Dermis microvascular lymphatic vessel endothelial cell (primary cell): ENCODE measurements around the gene PALMD. TPM values are rescaled to one million over a fixed set of nuclear protein-coding genes. Genes with fewer than 3 reads are reported as not detected.

Experiments
- DNase-seq, 2 donors: peaks; one replicate each; pipeline versions ENCODE4 v3.0.0 to v3.0.0-alpha.2; 2010; ENCODE audit warnings: low read depth in 2 of 2
- total RNA-seq: library from RNA; depleted of rRNA; stranded (reverse); fragments of >200 nt; gene quantifications from 2 replicates; pipeline ENCODE4 v1.2.1, GENCODE V29; 2014

Gene PALMD
- total RNA-seq, 1 donor from 2014 or later = 10.9 TPM

DNA sequence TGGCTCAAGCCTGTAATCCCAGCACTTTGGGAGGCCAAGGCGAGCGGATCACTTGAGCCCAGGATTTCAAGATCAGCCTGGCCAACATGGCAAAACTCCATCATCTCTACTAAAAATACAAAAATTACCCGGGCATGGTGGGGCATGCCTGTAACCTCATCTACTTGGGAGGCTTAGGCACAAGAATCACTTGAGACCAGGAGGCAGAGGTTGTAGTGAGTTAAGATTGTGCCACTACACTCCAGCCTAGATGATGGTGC lies 12.0 kb downstream of the PALMD start:
- no peak for DNase-seq

DNA sequence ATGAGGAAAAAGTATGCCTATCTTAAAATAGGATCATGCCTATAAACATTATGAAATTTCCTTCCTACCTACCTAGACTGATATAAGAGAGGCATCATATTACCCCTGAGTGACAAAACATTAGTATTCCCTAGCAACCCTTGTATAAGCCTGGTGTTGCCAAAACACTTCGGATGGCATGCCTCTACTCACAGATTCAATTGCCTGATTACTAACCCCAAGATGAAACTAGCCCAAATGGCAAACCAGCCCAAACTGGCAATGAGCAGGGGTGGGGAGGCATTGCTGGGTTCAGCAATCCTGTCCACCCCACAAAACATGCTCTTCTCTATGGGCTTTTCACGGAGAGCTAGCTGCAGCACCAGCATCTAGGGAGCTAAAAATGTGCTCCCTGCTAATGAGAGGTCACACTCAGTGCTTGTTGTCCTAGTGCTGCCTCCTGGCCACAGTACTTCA lies 13.9 kb downstream of the PALMD start:
- DNase-seq = peak; percentile 90 to 95

DNA sequence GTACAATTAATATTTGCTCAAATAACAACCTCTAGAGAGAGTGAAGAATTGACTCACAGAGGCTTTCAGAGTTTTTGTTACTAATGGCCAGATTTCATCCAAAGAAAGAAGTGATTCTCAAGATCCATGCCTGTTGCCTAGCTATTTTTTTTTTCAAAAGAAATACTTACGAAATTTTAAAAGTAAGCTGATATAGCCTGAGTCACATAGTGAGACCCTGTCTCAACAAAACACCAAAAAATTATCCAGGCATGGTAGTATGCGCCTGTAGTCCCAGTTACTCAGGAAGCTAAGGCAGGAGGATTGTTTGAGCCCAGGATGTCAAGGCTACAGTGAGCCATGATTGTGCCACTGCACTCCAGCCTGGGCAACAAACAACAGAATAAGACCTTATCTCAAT lies 14.6 kb downstream of the PALMD start:
- no peak for DNase-seq

DNA sequence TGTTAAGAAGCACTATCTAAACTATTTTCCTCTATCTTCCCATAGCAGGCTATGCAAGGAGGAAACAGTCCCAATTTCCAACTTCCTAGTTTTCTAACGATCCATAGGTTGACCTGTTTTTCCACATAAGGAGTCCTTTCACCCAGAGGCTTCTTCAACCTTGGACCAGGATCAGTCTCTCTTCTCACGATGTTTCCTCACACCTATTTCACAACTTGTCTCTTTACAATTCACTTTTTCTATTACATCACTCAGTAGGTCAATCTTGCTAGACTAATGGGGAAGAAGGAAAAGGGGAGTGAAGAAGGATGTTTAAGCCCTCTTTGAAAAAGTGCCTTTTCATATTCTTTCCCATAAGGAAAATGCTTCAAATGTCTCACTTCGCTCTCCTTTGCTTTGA lies 15.9 kb downstream of the PALMD start:
- no peak for DNase-seq

DNA sequence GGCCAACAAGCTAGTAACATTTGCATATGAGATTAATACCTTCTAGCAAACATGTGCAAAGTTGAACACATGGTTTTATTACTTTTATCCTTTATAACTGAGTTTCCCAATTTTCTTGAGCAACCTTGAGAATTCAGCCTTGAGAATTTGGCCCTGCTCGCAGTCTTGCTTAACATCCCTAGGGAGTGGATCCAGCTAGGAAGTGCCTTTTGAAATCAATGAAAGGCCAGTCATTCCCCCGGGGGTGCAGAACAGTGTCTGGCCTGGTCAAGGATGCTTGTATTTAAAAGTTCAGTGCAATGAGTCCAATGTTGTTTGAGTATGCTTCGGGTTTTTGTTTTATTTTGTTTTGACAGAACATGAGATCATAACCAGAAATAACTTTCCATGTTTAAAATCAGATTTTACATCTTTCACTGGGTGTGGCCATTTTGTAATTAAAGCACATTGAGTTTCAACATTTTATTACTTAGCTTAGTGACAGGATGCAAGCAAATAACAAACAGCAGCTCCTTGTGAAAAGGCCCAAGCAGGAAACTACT lies 16.7 kb downstream of the PALMD start:
- DNase-seq = no peak

DNA sequence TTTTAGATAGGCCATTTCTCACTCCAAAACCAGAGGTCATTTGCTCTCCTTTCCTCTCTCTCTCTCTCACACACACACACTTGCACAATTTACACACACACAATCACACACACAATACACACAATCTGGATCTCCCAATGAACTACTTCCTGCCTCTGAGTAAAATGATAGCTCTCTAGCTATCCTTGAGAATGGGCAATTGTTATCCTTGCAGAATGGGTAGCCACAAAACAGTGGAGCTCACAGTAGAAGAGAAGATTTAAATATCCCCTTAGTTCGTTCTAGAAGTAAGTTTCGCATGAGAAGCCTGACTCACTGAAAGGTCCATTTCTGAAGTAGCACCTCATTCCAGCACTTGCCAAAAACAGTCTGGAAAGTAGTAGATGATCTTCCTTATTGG lies 17.6 kb downstream of the PALMD start:
- DNase-seq = no peak

DNA sequence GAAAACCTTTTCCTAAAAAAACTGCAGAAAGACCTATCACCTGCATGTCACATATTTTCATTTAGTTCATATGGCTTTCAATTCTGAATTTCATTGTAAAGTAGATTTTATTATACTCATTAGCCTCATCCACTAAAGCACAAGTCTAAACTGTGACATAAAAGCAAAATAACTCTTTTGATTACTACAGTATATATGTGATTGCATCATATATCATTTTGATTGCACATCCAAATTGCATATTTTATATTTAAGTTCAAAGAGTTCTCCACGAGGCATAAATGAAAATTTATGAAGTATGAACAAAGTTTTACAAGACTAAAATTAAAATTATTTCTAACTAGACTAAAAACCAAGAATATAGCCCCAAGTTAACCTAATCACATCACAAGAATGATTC lies 19.3 kb downstream of the PALMD start:
- no peak for DNase-seq

DNA sequence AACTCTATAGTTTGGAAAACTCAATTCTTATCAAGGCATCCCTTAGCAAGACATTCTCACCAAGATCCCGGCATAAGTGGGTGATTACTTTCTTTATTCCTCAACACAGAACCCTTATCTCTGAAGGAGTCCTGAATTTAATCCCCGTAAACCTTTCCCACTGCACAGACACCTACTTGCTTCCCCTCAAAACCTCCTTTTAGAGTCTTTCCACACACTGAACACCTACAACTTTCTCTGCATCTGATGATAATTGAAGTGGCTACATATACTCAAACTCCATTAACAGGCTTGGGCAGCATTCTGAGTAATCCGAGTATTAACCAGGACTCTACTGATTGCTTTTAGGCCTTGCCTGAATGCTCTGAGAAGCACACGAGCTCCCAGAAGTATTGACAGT lies 23.5 kb downstream of the PALMD start:
- DNase-seq = no peak

DNA sequence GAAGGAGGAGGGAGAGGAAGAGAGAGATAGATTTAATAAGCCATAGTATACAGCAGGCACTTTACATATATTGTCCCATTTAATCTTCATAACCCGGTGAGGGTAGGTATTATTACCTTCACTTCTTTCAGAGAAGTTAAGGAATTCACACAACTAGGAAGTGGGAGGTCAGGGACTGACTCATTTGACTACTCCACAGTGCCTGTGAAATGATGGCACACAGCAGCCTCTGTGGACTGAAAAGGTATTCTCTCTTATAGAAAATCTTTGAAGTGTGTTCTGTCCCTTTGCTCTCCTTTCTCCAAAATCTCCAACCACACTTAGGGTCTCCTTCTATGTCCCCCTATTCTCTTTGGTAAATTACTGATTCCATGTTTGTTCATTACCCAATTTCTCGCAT lies 23.9 kb downstream of the PALMD start:
- no peak for DNase-seq

DNA sequence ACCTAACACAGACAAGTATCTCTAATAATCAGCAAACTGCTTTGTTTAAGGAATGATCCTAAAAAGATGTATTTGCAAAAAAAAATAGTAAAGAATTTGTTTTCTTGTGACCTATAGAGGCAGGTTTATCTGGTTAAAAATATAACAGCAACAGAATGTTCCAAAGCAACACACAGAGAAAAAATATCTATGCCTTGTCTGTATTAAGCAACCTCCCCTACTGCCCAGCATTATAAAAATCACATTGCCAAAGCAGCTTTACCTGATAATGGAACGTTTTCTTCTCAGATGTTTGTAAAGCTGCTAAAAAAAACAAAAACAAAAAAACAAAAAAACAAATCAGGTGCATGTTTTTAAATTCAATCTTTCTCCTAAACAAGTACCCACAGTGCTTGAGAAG lies 24.7 kb downstream of the PALMD start:
- DNase-seq = no peak

DNA sequence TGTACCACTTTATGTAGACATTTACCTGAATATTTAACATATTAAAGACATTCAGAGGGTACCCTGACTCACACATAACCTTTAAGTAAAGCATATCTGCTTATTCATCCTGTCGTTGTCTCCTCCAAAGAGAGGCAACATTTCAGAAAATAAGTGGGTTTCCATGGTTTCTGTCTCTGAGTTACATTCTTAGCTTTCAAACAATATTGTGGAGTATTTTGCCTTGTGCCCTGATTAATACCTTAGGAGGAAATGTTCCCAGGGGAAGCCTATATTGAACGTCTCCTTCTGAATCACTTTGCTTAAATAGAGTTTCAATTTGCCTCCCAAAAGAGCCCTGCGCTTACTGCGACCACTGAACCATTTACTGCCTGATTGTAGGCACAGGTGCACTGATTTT lies 26.1 kb downstream of the PALMD start:
- DNase-seq = peak in 1 of 2 donors; percentile 37

DNA sequence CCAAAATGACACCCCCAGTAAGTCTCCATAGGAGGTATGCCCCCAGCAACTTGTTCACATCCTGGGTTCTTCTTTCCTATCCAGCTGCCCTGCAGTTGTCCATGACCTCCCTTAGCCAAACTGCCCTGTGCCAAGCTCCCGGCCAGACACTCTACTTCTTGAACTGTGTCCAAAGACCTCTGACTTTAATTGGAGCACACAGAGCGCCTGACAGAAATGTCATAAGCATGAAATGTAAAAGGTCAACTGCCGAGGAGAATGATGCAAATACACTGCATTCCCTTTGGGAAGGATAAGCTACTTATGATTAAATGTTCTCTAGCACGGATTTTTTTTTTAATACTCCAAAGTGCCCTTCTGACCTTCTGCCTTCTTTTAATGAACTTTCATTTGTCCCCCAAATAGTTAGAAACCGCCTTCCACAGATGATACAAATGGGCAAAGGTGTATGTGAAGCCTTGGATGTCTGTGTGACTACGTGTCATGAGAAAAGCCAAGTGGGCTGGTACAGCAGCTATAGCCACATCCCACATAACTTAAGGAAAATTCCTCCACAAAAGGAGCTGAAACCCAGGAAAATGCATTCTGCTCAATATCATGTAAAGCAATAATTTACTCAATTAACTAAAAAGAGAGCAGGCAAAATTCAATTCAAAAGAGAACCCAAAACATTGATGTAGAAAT lies 26.8 kb downstream of the PALMD start:
- DNase-seq = no peak

DNA sequence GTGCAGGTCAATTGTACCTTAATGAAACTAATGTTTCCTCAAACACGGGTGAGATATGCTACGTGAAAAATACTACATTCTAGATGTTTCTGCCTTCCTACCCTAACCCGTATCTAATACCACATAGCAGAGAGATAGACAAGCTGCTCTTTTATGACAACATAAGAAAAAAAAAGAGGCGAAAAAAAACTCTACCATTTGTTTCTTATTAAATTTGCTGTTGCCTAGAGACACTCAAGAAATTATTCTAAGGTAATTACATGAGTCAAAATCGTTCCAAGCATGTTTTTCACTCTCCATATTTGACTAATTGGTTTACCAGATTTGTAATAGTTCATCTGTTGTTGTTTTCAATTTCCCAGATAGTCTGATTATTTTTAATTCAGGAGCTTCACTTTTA lies 27.4 kb downstream of the PALMD start:
- DNase-seq = no peak

DNA sequence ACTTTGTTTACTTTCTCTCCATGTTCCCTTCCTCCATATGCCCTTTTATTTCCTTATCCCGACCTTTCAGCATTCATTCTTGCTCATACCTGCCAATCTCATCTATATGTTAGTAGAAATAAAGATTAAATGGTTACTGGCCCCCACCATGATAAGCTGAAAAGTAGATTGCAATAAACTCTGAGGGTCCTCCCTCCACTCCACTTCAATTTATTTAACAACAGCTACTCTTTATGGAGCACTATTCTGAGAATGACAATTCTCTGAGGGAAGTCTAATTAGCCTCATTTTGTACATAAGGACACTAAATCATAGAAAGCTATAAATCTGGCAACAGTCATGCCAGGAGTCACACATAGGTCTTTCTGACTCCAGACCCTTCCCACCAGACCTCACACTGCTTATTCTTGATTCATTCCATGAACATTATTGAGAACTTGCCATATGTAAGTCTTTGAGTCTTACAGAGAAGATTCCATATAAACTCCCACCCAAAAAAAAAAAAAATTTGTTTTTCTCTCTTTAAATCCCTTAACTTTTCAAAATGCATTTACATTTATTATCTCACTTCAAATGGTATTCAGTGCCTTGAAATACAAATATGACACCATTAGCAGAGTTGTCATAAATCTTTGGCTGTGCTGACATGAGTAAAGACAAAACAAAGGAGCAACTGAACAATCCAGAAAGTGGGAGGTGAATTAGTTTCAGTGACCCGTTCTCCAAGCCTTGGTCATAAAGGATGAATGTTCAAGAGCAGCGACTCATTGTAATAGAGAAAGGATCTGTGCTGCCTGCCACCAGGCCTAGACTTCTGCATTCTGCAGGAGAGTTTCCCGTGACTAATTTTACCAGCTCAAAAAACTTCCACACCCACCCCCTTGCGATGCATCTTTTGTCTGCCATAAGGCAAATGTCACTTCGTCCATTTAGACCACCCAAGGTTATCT lies 28.5 kb downstream of the PALMD start:
- DNase-seq = no peak

DNA sequence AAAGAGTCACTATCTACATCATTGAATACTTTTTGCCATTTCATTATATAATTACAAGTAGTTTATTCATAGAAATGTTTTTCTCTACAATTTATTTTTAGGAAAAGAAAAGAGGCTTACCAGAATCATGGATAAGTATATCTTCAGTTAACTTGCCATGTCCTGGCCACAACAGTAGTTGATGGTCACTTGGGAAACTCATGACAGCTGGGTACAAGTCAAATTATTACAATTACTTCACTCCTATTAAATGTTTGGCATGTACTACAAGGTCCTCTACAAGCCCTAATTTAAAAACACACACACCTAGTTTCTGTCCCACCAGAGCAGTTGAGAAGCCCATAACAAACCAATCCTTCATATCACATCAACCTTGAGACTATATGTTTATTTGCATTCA lies 29.4 kb downstream of the PALMD start:
- no peak for DNase-seq

DNA sequence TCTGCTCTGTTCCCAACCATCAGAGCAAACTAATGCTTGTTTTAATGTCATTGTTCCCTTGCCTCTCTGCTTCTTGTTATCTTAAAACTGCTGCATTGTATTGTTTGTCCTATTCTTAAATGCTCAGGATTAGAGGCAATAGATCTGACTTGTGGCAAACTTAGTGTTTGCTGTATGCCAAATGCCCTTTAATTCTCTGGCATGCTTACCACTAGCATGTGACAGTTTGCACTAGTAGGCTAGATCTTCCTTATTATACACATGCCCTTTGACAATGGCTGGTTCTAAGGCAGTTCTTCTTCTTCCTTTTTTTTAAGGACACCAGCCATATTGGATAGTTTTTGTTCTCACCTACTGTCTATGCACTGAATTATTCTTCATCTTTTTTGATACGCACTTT lies 30.1 kb downstream of the PALMD start:
- DNase-seq = no peak

DNA sequence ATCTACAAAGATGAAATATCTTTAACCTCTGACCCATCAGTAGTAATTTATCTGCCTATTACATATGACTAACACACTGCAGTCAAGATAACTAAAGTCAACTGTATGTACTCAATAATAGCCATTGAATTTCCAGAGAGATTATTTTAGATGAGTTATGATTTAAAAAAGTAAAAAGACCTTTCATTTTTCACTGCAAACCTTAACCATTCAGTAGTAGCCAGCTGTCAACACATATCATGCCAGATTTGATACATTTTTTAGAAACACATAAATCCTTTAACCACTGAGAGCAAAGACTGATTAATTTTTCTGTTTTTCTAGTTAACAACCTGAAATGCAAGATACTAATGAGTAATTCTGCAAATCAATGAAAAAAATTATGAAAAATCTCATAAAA lies 31.0 kb downstream of the PALMD start:
- DNase-seq = no peak

DNA sequence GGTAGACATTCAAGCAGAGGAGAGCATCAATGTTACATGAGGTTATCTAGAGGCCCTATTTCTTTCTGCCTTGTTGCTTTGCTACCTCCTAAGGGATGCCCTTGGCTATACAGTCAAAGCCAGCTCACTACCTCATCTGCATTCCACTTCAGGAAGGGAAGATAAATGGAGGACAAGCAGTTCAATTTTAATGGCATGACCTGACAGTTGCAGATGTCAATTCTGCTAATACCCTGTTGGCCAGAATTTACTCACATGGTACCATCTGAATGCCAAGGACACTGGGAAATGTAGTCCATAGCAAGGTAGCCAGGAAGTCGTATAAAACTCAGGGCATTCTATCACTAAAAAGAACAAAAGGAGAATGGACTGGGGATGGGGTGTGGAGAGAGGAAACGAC lies 31.5 kb downstream of the PALMD start:
- DNase-seq = no peak

DNA sequence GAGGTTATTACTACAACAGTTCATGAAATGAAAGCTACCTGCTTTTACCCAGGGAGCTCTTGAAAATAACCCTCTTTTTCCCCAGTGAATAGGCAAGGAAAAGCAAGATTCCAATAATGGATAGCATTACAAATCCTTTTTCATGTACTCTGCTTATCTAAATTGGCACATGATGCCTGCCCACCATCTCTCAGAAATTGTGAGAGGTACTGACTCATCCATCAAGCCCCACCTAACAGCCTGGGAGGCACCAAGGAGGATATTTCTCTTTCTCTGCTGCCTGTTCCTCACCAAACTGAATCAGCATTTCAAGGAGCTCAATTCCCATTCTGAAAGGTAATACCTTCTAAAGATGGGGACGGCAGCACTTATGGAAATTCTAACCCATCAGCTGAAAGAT lies 34.4 kb downstream of the PALMD start:
- peak in 1 of 2 donors; percentile 58 for DNase-seq

DNA sequence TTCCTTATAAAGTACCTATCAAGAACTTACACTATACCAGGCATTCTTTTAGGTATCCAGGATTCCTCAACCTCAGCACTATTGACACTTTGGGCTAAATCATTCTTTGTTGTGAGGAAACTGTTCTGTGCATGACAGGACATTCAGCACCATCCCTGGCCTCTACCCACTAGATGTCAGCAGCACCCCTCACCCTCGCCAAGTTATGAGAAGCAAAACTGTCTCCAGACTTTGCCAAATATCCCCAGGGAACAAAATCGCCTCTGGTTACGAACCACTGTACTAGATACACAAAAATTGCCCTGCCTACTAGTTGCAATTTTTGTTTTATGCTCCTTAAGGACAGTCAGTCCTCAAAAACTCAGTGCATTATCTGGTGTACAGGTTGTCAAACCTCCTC lies 35.7 kb downstream of the PALMD start:
- peak in 1 of 2 donors; percentile 48 for DNase-seq

DNA sequence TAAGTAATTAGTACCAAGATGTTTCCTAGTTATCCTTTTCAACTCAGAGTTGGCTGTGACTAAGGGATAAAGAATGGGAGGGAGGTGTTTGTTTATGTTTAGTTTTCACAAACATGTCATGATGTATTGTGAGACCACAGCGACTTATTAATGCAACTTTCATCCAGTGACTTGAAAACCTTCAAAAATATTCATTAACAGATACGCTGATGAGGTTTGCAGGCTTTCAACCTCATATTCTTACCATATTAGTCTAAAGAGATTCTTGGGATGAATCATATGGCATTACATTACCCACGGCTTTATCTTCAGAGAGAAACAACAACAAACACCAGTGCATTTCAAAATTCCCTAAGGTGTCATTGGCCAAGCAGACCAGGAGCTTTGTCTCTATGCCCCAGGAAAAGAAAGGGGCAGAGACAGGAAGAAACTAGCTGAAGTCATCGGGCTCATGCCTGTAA lies 36.4 kb downstream of the PALMD start:
- DNase-seq = peak in 1 of 2 donors; percentile 78

DNA sequence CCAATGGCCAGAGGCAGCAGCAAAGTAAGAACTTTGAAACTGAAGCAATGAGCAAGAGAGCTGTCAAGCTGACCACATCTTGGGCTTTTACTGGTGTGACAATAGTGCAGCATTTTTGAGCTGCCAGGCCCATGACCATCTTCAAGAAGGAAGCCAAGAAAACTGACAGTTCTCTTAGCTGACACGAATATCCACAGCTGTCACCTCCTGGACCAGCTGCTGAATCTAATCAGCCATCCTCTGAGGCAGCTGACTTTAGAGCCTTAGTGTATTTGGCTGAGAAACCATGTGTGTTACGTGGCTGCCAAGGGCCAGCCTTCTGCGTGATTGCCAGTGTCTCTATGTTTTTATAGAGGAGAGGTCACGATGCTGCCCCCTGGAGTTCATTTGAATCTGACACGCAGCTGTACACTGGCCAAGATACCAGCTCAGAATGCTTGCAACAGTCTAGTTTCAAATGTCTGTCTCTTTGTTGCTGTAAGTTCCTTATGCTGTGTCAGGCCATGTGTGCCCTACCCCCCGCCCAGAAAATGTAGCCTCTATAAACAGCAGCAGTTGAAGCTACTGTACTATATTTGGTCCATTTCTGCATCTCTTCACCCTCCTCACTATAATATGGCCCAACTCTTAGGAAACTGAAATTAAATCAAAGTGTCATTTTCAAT lies 39.7 kb downstream of the PALMD start:
- DNase-seq = peak; percentile 67 to 92
